HepG2 (cell line): Measurements from ENCODE around the gene CNKSR3. TPM values are rescaled to one million over a fixed set of nuclear protein-coding genes. Genes with fewer than 3 reads are reported as not detected.

ENCODE experiments used
- ATAC-seq: fragments of 200-7000 bp; cut with Tn5 transposase; 3 replicates; pipeline ENCODE4 v1.9.1; 2020; ENCODE audit warnings: mild to moderate bottlenecking, moderate library complexity
- BruUV-seq: library from RNA; stranded (reverse); fragments of 400-500 nt; replicated peaks from 2 replicates; lab custom pipeline; 2021; lab: Mats Ljungman, UMichigan
- CTCF ChIA-PET: fragments of 300-600 bp; formaldehyde crosslinking; extraction: SDS; loops from one replicate; lab custom pipeline; 2021; ENCODE audit warnings: low total read pairs, inconsistent platforms, low intra/inter-chr PET ratio; lab: Yijun Ruan, JAX
- POLR2A ChIA-PET: fragments of 350-600 bp; sonication (Branson Sonifier 250); formaldehyde crosslinking; loops from one replicate; lab custom pipeline; 2020; ENCODE audit warnings: antibody characterized with exemption, inconsistent platforms; lab: Yijun Ruan, JAX
- DNase-seq: peaks from one replicate; pipeline ENCODE4 v3.0.0-alpha.2; 2015; ENCODE audit warnings: low spot score
- FAIRE-seq: peaks from 3 replicates; lab custom pipeline; 2011; peaks lifted over from hg19 to GRCh38; lab: Jason Lieb, UNC
- H2AFZ ChIP-seq: one replicate; pipeline ENCODE4 v1.6.1; 2011; ENCODE audit warnings: low read length, inconsistent platforms
- H3K27ac ChIP-seq: fragments of 300-600 bp; 3 replicates; pipeline ENCODE4 v1.8.0; 2011; ENCODE audit warnings: mixed run types, mild to moderate bottlenecking, mixed read lengths, low read length, inconsistent platforms; ENCODE audit not compliant: insufficient read depth; ENCODE audit errors: extremely low read length
- H3K27me3 ChIP-seq, 2 experiments: fragments of 200-600 bp in 1 of 2; 2 replicates in 1 of 2; 3 replicates in 1 of 2; pipeline versions ENCODE4 v1.6.0 to v1.8.0; 2011; ENCODE audit warnings: low read length in 2 of 2, mild to moderate bottlenecking in 2 of 2, moderate library complexity in 2 of 2, inconsistent platforms in 1 of 2; ENCODE audit not compliant: insufficient read depth in 2 of 2, control insufficient read depth in 1 of 2
- H3K36me3 ChIP-seq, 2 experiments: fragments of 200-600 bp in 1 of 2; replicated peaks in 1 of 2; 2 replicates in 1 of 2; 3 replicates in 1 of 2; pipeline versions ENCODE4 v1.5.1 to v1.8.0; 2011; ENCODE audit warnings: low read length in 2 of 2, inconsistent platforms in 1 of 2; ENCODE audit not compliant: insufficient read depth in 2 of 2, control insufficient read depth in 1 of 2
- H3K4me1 ChIP-seq: 2 replicates; pipeline ENCODE4 v1.5.1; 2012; ENCODE audit warnings: low read length, inconsistent platforms; ENCODE audit not compliant: insufficient read depth
- H3K4me2 ChIP-seq: 2 replicates; pipeline ENCODE4 v1.6.0; 2011; ENCODE audit warnings: low read depth, low read length, inconsistent platforms
- H3K4me3 ChIP-seq, 3 experiments: fragments of 200-600 bp in 1 of 3; sonication (generic), shearing (Covaris generic) in 1 of 3; replicated peaks in 1 of 3; 2 replicates each; pipeline ENCODE4 v1.5.1; 2011 to 2016; ENCODE audit warnings: low read length in 3 of 3, inconsistent platforms in 2 of 3, low read depth in 2 of 3, mild to moderate bottlenecking in 2 of 3, control low read depth in 1 of 3, mixed read lengths in 1 of 3; ENCODE audit not compliant: insufficient read depth in 1 of 3
- H3K79me2 ChIP-seq: one replicate; pipeline ENCODE4 v1.6.1; 2011; ENCODE audit warnings: low read length, inconsistent platforms; ENCODE audit not compliant: insufficient read depth
- H3K9ac ChIP-seq: 2 replicates; pipeline ENCODE4 v1.6.0; 2011; ENCODE audit warnings: mild to moderate bottlenecking, low read depth, low read length, inconsistent platforms; ENCODE audit not compliant: insufficient read depth
- H3K9me3 ChIP-seq: 2 replicates; pipeline ENCODE4 v1.5.1; 2012; ENCODE audit warnings: mild to moderate bottlenecking, low read length
- H4K20me1 ChIP-seq: 2 replicates; pipeline ENCODE4 v1.6.0; 2011; ENCODE audit warnings: inconsistent platforms, mild to moderate bottlenecking, low read length, moderate library complexity; ENCODE audit not compliant: insufficient read depth
- EHMT2 ChIP-seq: fragments of 200-600 bp; sonication (generic); IDR thresholded peaks from 2 replicates; pipeline ENCODE4 v1.7.0; 2017; ENCODE audit warnings: antibody characterized with exemption, low read depth, low read length, borderline replicate concordance
- MBD4 ChIP-seq: IDR thresholded peaks from 2 replicates; pipeline ENCODE4 v1.6.1; 2012; ENCODE audit warnings: low read length, inconsistent platforms, borderline replicate concordance
- TEAD3 ChIP-seq: optimal IDR thresholded peaks from 2 replicates; pipeline ENCODE3; 2016; ENCODE audit warnings: borderline replicate concordance
- THAP7 ChIP-seq: sonication (generic); formaldehyde crosslinking; IDR thresholded peaks from 2 replicates; pipeline ENCODE4 v1.8.1; 2023; ENCODE audit warnings: mild to moderate bottlenecking, missing genetic modification reagents
- TOPORS ChIP-seq: sonication (generic); formaldehyde crosslinking; IDR thresholded peaks from 2 replicates; pipeline ENCODE4 v1.8.0; 2023; ENCODE audit warnings: mild to moderate bottlenecking, missing genetic modification reagents
- ZFAT ChIP-seq: sonication (generic); formaldehyde crosslinking; conservative IDR thresholded peaks from 2 replicates; pipeline ENCODE4 v1.8.1; 2023; ENCODE audit warnings: missing genetic modification reagents, inconsistent platforms
- ZFY ChIP-seq: sonication (generic); formaldehyde crosslinking; IDR thresholded peaks from 2 replicates; pipeline ENCODE4 v1.4.0; 2020; ENCODE audit warnings: missing genetic modification reagents
- ZNF264 ChIP-seq: sonication (generic); formaldehyde crosslinking; IDR thresholded peaks from 2 replicates; pipeline ENCODE4 v1.4.0; 2020; ENCODE audit warnings: missing genetic modification reagents
- ZNF367 ChIP-seq: sonication (generic); formaldehyde crosslinking; IDR thresholded peaks from 2 replicates; pipeline ENCODE4 v1.4.0; 2020; ENCODE audit warnings: missing genetic modification reagents, borderline replicate concordance
- ZNF432 ChIP-seq: sonication (generic); formaldehyde crosslinking; IDR thresholded peaks from 2 replicates; pipeline ENCODE4 v1.5.0; 2020; ENCODE audit warnings: missing genetic modification reagents, mild to moderate bottlenecking, borderline replicate concordance
- ZNF790 ChIP-seq: sonication (generic); formaldehyde crosslinking; IDR thresholded peaks from 2 replicates; pipeline ENCODE4 v1.8.0; 2022; ENCODE audit warnings: missing genetic modification reagents, mild to moderate bottlenecking, borderline replicate concordance
- ZNF816 ChIP-seq: sonication (generic); formaldehyde crosslinking; IDR thresholded peaks from 2 replicates; pipeline ENCODE4 v1.8.0; 2022; ENCODE audit warnings: missing genetic modification reagents, mild to moderate bottlenecking, borderline replicate concordance
- WGBS: methylation state at CpG from one replicate; pipeline ENCODE4 v1.1.6; 2017; ENCODE audit warnings: low lambda C conversion rate; 5-methylcytosine and 5-hydroxymethylcytosine counted together
- in situ Hi-C: cut with HindIII; loops from 2 replicates; pipeline ENCODE4 v1.10.0; 2017; ENCODE audit warnings: low pct_unique_long_range_greater_than_20kb; ENCODE audit not compliant: extremely low pct_ligation_motif_present
- intact Hi-C: fragments of 100-400 bp; cut with micrococcal nuclease; formaldehyde crosslinking; loops from one replicate; pipeline ENCODE4 v1.10.0; 2022; ENCODE audit not compliant: unreplicated experiment
- polyA plus RNA-seq, 8 experiments: library from polyadenylated mRNA; depleted of rRNA in 3 of 8; stranded (reverse) in 7 of 8; unstranded in 1 of 8; fragments of >200 nt; fragmentation: Illumina TruSeq in 4 of 8; extraction: Trizol in 4 of 8; gene quantifications; 2 replicates each; pipeline versions ENCODE4 v1.2.1 to v1.2.3, GENCODE V29; 2011 to 2016; ENCODE audit warnings: low read depth in 4 of 8, missing spikeins in 1 of 8, mixed read lengths in 1 of 8; ENCODE audit not compliant: insufficient read depth in 1 of 8
- total RNA-seq, 5 experiments: library from RNA; depleted of rRNA; stranded (reverse); fragments of >200 nt; fragmentation: Illumina TruSeq; extraction: Trizol; gene quantifications; 2 replicates each; pipeline ENCODE4 v1.2.3, GENCODE V29; 2016; ENCODE audit warnings: low read depth in 1 of 5

The CNKSR3 gene
- total and polyA plus RNA-seq, 2 of the 13 experiments (the other 11 are each of a cell fraction or from before 2014, with no cell fraction given): 9.2 to 38.6 TPM

GRCh38 chr6:154521412-154521811 is 10.9 kb upstream of the CNKSR3 start:
- ChIA-PET CTCF (no interaction called here), POLR2A (no interaction called here)
- 82% methylated on average over 7 of the region's 7 CpGs for WGBS
- no TSS peak for BruUV-seq
- Histone ChIP-seq H3K4me2 (no peak overlapping the region), H3K9ac (no peak overlapping the region), H3K4me3 (no peak overlapping the region), H3K27ac (no peak overlapping the region), H3K4me1 (peaks cover 11% of the 10 kb centered on the region), H3K9me3 (no peaks in the 10 kb centered on the region), H3K27me3 (no peaks in the 10 kb centered on the region), H4K20me1 (no peaks in the 10 kb centered on the region), H3K79me2 (no peaks in the 10 kb centered on the region), H3K36me3 (no peaks in the 10 kb centered on the region), H2AFZ (no peak overlapping the region)
- FAIRE-seq: no peak
- TF ChIP-seq THAP7 (CRISPR knock-in tag) (no peak), ZFY (no peak), ZFAT (CRISPR knock-in tag) (no peak), ZNF367 (CRISPR knock-in tag) (no peak), ZNF432 (CRISPR knock-in tag) (no peak), TEAD3 (no peak), ZNF816 (CRISPR knock-in tag) (no peak), ZNF264 (CRISPR knock-in tag) (no peak), MBD4 (no peak), TOPORS (CRISPR knock-in tag) (no peak), ZNF790 (no peak), EHMT2 (no peak)
- in situ Hi-C loops: loop anchor here (25.0 kb wide), 1 partner anchor 359 kb away; no protein-coding TSS in a partner anchor
- DNase-seq: no peak
- intact Hi-C loops: no loop called here
- no peak for ATAC-seq
